ENCODE measurements around the gene TRAPPC5.

Gene TRAPPC5

DNA sequence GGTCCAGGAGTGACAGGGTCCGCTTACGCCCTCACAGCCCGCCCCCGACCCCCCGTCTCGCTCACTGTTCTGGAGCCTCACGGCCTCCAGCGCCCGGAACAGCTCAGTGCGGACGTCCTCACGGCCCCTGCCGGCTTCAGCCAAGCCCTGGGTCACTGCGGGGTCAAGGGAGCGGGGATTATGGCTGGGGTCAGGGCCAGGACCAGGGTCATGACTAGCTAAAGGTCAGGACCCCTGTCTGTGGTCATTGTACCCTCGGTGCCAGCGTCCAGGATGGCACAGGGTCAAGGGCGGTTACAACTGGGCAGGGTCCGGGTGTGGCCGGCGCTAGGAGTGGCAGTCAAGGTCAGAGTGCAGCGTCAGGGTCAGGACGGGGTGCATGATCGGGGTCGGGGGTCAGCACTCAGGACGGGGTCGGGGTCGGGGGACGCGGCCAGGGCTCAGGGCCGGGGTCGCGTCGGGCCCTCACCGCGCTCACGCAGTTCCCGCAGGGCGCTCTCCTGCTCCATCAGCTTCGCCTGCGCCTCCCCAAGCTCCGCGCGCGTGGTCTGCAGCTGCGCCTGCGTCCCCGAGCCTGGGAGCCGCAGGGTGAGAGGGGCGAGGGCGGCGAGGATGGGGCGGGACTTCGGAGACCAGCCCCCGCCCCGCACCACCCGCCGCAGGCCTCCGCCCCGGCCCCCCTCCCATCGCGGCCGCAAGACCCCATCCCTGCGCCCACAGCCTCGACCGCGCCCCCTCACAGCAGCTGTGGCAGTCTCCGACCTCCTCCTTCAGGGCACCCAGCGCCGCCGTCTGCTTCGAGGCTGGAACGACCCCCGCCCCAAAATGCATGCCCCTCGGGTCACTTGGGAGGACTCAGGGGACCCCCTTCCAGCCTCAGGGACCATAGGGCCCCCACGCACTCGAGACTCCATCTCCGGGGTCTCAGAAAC is 49.9 kb downstream of the TRAPPC5 start:
- TF ChIP-seq, protein P1, sequence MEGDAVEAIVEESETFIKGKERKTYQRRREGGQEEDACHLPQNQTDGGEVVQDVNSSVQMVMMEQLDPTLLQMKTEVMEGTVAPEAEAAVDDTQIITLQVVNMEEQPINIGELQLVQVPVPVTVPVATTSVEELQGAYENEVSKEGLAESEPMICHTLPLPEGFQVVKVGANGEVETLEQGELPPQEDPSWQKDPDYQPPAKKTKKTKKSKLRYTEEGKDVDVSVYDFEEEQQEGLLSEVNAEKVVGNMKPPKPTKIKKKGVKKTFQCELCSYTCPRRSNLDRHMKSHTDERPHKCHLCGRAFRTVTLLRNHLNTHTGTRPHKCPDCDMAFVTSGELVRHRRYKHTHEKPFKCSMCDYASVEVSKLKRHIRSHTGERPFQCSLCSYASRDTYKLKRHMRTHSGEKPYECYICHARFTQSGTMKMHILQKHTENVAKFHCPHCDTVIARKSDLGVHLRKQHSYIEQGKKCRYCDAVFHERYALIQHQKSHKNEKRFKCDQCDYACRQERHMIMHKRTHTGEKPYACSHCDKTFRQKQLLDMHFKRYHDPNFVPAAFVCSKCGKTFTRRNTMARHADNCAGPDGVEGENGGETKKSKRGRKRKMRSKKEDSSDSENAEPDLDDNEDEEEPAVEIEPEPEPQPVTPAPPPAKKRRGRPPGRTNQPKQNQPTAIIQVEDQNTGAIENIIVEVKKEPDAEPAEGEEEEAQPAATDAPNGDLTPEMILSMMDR (IDR thresholded peaks at IDR 0.05; ENCODE audit: low read depth, low read length), result no peak
- no peak for DNase-seq (ENCODE audit: low read depth in 2 of 2)
- H3K4me3 ChIP-seq (replicated peaks in 1 of 2; ENCODE audit: low read depth in 2 of 2, low read length in 2 of 2), result no peak overlapping the region

DNA sequence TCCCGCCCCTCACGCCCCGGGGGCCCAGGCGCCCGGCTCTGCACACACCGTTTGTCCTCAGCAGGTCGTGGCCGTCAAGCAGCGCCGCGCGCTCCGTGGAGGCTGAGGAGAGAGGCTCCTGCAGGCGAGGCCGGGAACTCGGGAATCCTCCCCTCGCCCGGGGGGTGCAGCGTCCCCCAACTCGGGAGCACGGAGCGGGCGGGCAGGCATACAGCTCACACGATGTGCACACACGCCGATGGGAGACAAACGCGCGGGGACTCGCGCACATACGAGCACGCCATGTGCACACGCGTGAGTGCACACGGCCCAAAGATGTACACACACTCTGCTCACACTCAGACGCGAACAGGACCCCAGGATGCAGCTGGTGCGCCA is 50.6 kb downstream of the TRAPPC5 start:
- no peak for DNase-seq (ENCODE audit: low read depth in 2 of 2)

DNA sequence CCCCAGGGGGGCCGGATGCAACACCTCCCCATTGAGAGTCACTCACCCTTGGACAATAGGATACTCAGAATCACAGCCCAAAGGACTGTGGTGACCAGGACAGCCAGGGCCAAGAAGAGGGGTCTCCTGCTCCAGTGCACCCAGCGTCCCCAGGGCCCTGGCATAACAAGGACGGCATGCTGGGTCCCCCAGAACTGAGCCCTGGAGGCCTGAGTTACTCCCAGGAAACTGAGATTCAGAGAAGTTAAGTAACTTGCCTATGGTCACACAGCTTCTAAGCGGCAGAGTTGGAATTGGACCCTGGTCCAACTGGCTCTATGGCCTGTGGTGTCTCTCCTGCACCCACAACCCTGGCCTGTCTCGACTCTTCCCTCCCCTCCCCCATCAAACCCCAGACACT is 51.0 kb downstream of the TRAPPC5 start:
- no peak overlapping the region for H3K4me3 ChIP-seq (replicated peaks in 1 of 2; ENCODE audit: low read depth in 2 of 2, low read length in 2 of 2)
- DNase-seq (ENCODE audit: low read depth in 2 of 2), result no peak
- TF ChIP-seq, protein P1 (IDR thresholded peaks at IDR 0.05; ENCODE audit: low read depth, low read length), result no peak

More for the DNA sequence above, 50.6 kb downstream of the TRAPPC5 start:
- TF ChIP-seq, protein P1 (IDR thresholded peaks at IDR 0.05; ENCODE audit: low read depth, low read length), result no peak
- no peak overlapping the region for H3K4me3 ChIP-seq (replicated peaks in 1 of 2; ENCODE audit: low read depth in 2 of 2, low read length in 2 of 2)

DNA sequence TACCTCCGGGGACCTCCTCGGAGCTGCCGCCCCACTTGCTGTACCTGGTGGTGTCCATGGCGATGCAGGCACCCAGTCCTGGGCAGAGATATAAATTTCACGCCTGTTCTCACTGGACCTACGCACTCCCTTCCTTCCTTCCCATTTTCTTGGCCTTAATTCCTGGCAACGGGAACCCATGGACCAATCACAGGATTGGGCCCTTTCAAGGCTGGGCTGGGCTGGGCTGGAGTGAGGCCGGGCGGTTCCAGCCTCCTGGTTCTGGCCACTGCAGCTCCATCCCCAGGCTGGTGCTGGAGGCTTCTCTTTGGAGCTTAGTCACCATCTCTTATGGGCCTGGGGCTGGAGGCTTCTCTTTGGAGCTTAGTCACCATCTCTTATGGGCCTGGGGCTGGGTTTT is 51.4 kb downstream of the TRAPPC5 start, which contains the start of gene CLEC4G:
Gene CLEC4G (minus strand): TSS at position 66 of the 400 bp plus-strand sequence. CDS start 8 bp downstream, at position 58.
- no peak for DNase-seq (ENCODE audit: low read depth in 2 of 2)
- no peak within 1 kb of the TSS for H3K4me3 ChIP-seq (replicated peaks in 1 of 2; ENCODE audit: low read depth in 2 of 2, low read length in 2 of 2)
- TF ChIP-seq, protein P1 (IDR thresholded peaks at IDR 0.05; ENCODE audit: low read depth, low read length), result no peak

DNA sequence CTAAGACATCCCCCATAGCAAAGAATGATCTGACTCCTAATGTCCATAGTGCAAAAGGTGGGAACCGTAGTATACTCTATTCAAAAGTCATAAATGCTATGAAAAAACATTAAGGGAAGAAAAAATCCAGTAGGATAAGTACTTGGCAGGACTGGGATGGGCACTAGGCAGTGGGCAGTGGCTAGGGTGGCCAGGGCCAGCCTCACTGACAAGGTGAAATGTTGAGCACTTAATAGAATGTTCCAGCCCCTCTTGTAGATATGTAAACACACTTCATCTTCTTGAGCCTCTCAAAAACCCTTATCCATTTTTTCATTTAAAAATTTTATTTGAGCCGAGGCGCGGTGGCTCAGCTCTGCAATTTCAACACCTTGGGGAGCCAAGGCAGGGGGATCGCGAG is 52.7 kb downstream of the TRAPPC5 start:
- no peak overlapping the region for H3K4me3 ChIP-seq (replicated peaks in 1 of 2; ENCODE audit: low read depth in 2 of 2, low read length in 2 of 2)
- DNase-seq (ENCODE audit: low read depth in 2 of 2), result no peak

DNA sequence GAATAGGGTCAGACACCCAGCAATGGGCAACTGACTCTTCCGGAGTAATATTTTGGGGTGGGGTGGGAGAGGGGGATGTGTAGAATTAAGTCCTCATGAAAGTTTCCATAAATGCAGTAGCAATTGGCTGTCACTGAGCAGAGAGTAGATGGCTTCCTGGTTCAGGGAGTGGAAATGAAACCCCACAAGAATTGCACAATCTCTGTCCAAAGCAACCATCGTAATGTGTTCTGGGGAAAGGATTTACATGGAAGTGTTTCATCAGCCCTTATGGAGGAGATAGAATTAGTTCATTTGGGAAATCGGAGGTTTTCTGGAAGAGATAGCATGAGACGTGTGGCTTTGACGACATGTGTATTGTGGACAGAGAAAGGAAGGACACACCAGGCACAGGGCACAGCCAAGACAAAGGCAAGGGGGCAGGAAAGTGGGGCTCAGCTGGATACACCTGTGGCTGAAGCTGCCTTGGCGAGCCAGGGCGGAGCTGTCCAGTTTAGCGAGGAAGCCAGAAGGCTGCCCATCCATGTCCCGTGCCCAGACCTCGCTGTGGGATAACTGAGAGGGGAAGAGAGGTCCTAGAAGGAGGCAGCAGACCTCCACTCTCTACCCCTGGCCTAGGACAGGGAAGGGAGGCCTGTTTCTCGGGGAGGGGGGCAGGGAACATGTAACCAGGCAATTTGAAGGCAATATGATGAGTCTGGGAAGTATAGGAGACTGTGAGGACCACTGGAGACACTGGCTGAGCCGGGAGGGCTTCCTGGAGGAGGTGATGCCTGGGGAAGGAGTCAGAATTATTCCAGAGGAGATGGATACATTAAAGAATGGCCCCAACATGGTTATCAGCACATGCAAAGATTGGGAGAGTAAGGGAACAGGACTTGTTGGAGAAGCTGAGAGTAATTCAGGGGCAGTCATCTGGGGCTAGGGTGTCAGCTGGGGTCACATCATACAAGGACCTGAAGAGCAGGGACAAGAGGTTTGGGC is 53.9 kb downstream of the TRAPPC5 start:
- DNase-seq (ENCODE audit: low read depth in 2 of 2), result peak; percentile 14 to 41
- no peak overlapping the region for H3K4me3 ChIP-seq (replicated peaks in 1 of 2; ENCODE audit: low read depth in 2 of 2, low read length in 2 of 2)
- TF ChIP-seq, protein P1 (IDR thresholded peaks at IDR 0.05; ENCODE audit: low read depth, low read length), result no peak

More for the DNA sequence above, 52.7 kb downstream of the TRAPPC5 start:
- TF ChIP-seq, protein P1 (IDR thresholded peaks at IDR 0.05; ENCODE audit: low read depth, low read length), result no peak
